ENCODE measurements around the gene OR8H3.
"Not testable (repeated sequence)": the region's sequence is repeated elsewhere in the genome, so short reads cannot be mapped to it uniquely, and the experiment has no call there.

OR8H3 gene, protein sequence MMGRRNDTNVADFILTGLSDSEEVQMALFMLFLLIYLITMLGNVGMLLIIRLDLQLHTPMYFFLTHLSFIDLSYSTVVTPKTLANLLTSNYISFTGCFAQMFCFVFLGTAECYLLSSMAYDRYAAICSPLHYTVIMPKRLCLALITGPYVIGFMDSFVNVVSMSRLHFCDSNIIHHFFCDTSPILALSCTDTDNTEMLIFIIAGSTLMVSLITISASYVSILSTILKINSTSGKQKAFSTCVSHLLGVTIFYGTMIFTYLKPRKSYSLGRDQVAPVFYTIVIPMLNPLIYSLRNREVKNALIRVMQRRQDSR

DNA sequence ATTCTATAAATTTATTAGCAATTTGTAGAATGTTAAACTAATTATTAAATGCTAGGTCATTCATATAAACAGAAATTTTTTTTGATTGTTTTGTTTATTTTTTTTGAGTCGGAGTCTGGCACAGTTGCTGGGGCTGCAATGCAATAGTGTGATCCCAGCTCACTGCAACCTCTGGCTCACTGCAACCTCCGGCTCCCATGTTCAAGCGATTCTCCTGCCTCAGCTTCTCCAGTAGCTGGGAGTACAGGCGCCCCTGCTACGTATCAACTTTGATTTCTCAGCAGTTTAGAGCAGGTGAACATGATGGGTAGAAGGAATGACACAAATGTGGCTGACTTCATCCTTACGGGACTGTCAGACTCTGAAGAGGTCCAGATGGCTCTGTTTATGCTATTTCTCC lies at the start of gene OR8H3:
Gene OR8H3 (plus strand): TSS at position 301 of the 400 bp plus-strand sequence. CDS start 0 bp downstream, at position 301.
- DNase-seq: no peak

DNA sequence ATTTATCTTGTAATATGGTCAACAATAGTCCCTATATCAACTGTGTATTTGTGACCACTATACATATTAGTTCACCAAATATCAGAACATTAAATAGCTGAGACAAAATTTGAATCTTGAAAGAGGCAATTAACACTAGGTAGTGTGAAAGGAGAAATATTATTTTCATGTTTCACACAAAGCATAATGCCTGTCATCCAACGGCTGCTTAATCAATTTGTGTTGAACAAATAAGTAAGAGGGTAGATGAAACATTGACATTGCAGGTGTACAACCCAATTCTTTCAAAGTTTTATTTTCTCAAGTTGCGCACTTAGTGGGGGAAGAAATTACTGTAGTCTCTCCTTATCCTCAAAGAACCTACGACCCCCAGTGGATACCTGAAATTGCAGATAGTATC lies 32.5 kb upstream of the OR8H3 start:
- DNase-seq: no peak

DNA sequence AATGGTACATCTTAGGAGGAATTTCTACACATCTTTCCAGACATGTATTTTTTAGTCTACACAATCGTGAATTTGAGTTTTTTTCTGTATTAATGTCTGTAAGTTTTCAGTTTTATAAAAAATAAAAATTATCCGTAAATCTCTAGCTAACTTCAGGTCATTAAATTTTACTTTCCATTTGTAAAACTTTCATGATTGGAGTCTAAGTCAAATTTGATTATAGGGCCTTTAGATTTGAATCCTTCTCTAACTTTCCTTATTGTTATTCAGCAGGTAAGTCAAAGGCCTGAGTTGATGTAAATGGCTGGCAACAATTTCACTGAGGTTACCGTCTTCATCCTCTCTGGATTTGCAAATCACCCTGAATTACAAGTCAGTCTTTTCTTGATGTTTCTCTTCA lies 29.2 kb upstream of the OR8H3 start, which contains the start of gene OR8I2:
Gene OR8I2 (plus strand): TSS at position 301 of the 400 bp plus-strand sequence. CDS start 0 bp downstream, at position 301.
- DNase-seq: no peak

DNA sequence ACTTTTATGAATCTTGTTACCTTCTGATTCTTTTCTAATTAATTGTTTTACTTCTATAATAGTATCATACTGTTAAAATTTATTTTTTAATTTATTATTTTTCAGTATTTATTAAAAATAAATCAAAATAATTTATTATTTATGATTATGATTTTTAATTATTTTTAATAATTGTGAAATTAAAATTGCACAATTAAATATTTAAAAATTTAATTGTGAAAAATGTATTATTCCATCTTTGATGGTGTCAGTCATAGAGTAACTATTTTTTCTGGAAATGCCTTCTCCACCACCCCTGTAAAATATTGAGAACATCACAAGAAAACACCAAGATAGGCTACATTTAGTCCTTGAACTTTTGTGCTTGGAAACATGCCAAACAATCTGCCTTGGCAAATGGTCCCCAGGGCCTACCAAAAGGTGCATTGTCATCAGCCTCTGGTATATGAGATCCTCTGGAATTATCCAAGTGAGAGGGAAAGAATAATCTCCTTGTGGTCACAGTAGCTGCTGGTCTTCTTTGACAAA lies 18.9 kb upstream of the OR8H3 start, which contains the start of gene OR8H2:
Gene OR8H2 (plus strand): TSS at position 478 of the 528 bp plus-strand sequence. CDS start 1,356 bp downstream, outside the sequence.
- DNase-seq: no peak

DNA sequence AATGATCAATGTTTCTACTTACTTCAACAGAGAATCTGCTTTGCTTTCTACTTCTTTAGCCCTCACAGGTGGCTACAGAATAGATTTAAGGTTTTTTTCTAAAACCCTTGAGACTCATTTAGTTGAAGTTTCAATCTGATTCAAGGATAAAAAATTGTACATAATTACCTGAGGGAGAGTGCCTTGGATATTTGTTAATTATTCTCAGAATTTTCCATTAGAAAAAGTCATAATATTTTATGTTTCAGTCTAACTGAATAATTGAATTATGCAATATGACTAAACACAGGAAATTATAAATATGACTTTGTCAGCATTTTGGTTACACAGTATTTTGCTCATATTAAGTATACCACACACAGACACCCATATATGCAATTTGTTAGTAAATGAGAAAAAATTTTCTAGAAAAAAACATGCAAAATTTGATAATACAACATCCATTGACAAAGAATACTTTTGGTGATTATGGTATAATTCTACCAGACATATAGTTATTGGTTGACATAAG lies 18.0 kb downstream of the OR8H3 start, which contains the start of gene OR8J3:
Gene OR8J3 (minus strand): TSS at position 51 of the 511 bp plus-strand sequence. CDS start 2,483 bp downstream, outside the sequence.
- DNase-seq: no peak

DNA sequence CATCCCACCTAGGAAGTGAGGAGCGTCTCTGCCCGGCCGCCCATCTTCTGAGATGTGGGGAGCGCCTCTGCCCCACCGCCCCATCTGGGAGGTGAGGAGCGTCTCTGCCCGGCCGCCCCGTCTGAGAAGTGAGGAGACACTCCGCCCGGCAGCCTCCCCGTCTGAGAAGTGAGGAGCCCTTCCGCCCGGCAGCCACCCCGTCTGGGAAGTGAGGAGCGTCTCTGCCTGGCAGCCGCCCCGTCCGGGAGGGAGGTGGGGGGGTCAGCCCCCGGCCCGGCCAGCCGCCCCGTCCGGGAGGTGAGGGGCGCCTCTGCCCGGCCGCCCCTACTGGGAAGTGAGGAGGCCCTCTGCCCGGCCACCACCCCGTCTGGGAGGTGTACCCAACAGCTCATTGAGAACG lies 21.5 kb downstream of the OR8H3 start:
- not testable (repeated sequence) for DNase-seq

DNA sequence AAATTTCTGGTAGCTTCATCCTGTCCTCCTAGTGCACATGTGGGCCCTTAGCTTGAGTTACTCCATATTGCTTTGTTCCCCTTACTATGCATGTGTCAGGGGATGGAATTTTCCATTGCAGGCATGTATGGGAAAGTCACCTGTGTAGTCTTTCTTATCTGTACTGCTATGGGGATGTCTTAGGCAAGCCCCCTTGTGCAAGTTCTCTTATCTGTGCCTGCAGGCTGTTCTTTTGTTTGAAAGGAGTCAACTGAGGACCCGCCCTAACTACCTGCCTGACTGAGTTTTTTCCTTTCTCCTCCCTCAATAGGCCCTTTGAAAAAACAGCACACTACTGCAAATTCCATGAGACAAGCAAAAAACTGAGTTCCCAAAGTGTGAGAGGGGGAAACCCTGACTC lies 29.2 kb downstream of the OR8H3 start:
- no peak for DNase-seq

DNA sequence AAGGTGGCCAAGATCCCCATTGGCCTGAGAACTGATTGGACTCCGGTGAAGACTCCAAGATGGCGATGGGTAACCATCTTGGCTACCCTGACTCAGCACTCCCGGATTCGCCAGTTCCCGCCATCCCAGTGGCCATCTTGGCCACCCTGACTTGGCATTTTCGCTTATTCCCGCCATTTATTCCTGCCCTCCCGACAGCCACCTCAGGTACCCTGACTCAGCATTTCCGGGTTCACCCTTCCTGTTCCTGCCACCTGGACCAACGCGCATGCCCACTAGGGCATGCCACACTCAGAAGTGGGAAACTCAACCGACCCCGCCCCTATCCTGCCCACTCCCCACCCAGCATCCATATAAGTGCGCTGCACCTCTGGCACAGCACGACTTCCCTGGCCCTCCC lies 30.2 kb downstream of the OR8H3 start:
- DNase-seq: no peak

DNA sequence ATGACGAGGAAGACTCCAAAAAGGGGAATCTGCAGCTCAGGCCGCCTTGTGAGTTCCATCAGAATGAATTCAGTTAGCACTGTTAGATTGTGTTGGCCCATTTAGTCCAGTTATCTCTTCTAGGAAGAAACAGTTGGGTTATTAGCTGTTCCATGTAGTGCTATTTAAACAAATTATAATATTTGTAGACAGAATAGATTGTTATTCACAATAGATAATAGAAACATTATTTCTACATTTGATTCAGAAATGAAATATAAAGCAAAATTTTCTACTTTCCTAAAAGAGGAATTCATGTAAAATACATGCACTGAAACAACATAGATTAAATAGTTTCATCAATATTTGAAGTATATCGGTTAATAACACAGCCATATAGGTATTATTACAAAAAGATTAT lies 38.0 kb downstream of the OR8H3 start, which contains the start of gene OR8K5:
Gene OR8K5 (minus strand): TSS at position 101 of the 400 bp plus-strand sequence. CDS start 0 bp downstream, at position 101.
- no peak for DNase-seq

DNA sequence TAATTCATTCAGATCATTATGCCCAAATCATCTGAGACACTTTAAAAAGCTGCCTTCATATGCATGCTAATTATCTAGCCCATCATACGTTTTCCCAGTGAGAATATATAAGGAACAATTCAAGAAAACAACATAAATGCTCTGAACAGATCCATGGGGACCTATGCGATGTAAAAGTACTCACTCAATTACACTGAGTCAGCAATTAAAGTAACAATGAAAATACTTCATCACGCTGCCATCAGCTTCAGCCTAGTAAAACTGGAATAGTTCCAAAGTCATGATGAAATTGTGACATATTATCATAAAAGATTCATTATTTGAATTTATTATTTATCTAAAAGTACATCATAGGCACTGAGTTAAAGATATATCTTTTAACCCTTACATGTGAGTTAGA lies 41.6 kb downstream of the OR8H3 start:
- DNase-seq: no peak

DNA sequence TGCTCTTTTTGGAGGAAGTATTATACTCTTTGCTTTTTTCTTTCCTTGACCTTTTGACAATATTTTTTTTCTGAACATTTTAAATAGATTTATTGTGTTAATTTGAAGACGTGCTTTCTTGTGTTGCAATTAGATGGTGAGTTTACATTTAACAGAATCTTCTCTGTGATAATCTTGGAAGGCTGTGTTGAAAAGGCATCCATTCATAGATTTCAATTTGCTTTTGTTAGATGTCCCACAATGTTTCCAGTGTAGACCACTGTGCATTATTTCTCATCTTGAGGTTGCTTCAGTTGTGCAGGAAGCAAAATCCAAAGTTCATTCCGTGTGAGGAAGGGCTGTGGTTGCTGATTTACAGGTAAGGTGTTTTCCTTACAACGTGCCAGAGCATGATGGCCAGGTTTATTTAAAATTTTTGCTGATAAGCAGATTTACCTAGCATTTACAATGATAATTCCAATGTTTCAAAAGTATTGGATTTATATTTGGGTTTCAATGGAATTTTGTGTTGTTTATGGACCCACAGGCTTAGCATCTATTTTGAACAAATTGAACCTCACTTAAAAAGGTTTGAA lies 50.2 kb downstream of the OR8H3 start:
- DNase-seq: no peak
